GM19467 (cell line): ENCODE results near the gene FAM72A.
"Not testable (repeated sequence)": the region's sequence is repeated elsewhere in the genome, so short reads cannot be mapped to it uniquely, and the experiment has no call there.

Experiments used
- ATAC-seq: cut with Tn5 transposase; IDR thresholded peaks from one replicate; pipeline ENCODE4 v1.9.1; 2021; ENCODE audit warnings: mild to moderate bottlenecking, moderate library complexity; ENCODE audit not compliant: unreplicated experiment

The FAM72A gene

DNA sequence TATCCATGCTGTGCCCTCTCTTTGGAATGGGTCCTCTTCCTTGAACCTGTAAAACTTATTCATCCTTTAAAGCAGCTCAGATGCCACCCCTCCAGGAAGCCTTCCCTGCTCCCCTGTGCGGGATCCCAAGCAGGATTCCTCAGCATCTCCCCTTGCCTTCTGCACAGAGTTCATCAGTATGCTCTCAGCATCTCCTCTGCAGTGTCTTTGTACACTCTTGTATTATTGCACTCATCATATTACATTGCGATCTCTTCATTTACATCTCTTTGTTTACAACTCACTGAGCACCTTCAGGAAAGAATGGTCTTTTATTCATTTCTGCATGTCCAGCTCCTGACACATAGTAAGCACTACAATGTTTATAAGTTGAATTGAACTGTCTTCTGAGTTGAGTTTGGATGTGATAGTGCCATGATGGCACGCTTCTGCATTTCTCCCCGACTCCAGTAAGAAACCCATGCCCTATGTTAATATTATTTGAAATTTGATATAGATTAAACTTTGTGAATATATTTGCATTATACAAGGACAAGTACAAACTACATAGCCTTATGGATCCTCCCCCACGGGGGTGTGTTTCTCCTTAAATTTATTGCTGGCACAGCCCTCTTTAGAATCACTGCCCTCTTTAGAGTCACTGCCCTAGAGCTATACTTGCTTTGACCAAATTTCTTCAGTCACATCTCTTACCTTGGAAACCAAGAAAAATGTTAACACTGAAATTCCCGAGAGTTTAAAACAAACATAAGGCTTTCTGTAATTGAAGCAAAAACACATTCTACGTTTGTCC is 13.2 kb upstream of the FAM72A start:
- ATAC-seq, result not testable (repeated sequence)

DNA sequence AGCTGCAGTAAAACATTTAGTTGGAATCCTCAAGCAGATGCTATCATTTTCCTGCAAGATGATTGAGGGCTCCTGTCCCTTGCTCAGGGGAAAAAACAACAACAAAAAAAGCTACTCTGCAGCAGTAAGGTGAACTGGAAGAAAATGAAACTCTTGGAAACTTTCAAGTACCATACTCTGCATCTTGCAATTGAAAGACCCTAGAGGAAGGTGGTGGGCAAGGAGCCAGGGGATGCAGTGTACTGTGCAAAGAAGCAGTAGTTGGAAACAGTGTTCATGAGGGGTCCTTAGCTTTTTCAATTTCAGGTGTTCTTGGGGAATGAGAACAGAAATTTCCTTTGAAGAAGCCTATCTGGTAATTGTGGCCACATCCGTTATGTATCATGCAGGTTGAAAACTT is 8.2 kb upstream of the FAM72A start:
- not testable (repeated sequence) for ATAC-seq

DNA sequence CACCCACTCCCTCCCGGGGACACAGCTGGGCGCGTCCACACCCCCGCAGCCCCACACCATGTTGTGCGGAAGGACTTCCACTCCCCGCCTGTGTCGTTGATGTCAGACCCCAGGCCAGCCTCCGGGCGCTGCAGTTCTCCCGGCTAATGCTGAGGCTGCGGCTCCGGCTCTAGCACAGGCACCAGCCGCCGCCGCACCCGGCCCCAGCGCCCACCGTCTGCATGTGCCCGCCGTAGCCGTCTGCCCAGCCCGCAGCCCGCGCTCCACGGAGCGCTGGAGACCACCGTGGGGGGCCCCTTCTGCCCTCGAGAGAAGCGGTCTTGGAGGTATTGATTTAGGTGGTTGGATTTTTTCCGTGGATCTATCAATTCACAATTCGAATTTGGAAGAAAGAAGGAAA is 2.9 kb upstream of the FAM72A start:
- ATAC-seq, result not testable (repeated sequence)

DNA sequence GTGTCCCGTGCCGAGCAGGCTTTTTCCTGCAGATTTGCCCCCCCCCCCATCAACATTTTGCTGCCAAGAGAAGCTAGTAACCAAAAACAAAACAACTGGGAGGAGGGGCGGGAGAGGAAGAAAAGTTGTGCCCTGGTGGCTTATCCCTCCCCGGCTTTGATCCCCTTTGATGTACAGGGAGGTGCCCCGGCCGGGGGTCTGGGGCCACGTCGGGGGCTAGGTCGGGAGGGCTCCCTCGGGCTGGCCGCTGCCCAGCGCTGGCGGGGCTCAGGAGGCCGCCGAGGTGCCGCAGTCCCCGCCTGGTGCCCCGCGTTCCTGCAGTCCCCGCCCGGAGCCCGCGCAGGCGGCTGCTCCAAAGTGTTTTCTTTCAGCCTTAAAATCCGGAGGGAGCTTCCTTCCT is 2.2 kb upstream of the FAM72A start:
- not testable (repeated sequence) for ATAC-seq

DNA sequence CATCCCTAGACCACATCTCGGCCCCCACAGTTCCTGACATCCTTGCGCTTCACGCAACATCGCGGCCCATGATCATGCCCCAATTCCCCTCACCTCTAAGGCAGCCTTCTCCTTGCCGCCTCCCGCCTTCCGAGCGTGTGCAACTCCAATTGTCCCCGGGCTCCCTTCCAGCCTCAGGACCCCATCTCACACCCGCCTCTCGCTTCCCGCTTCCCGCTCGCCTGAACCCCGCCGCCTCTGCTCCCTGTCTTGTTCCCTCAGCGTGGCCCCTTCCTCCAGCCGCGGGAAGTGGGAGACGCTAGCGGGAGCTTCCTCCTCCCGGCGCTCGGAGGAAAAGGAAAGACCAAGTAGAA is 1.5 kb upstream of the FAM72A start:
- not testable (repeated sequence) for ATAC-seq

DNA sequence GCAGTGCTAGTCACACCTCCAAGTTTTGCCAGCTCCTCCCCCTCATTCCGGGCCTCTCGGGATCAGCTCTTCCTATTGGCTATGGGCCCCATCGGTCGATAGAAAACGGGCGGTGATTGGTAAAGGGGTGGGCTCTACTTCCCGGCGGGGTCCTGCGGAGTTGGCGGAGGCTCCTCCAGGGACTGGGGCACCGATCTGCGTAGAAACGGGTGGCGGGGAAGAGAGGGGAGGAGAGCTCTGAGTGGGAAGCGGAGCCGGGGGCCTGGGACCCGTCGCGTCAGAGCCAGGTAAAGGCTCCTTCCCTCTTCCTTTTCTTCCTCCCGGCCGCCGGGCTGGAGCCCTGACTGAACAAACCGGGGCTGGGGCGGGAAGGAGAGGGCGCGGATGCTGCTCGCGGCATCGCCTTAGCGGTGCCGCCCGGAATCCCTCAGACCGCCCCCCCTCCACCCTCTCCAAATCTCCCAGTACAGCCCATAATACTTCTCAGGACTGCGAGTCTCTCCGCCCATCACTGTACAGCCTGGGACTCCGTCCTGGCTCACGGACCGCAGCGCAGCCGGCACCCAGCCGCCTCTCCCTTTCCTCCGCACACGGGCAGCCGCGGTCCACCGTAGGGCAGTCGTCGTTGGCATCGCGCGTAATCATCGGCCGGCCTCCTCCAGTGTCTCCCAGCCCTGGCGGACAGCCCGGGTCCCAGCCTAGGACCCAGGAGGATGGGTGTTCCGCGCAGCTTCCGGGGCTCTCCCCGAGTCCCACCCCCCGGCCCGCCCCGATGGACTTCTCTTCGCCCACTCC is 922 bp upstream of the FAM72A start, which contains the start of gene SRGAP2:
SRGAP2 (plus strand) TSS at position 178 of the 795 bp plus-strand sequence. CDS start 2,430 bp downstream, outside the sequence.
- ATAC-seq, result peak; percentile 8

DNA sequence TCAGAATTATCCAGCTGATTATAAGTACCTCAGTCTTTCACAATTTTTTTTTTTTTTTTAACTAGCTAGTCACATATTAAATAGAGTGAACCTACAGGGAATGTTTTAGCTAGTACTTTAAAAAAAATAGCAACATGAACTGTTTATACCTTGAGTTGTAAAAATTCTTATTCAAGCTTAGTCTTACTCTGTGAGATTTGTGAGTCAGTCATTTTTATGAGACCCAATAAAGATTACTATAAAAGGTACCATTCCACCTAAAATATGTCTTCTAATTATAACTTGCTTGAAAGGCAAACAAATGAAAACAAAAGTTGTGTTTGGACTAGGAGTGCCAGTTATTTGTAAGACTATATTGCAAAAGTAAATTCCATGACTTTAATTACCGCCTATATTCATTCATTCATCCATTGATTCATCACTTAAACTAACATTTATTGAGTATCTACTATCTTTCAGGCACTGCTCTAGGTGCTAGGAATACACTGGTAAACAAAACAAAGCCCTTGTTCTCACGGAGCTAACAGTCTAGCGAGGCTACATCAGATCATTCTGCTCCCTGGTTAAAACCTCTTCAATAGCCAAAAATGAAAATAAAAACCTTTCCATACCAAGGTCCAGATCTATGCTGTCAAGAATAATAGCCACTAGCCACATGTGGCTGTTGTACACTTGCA is 5.8 kb downstream of the FAM72A start:
- ATAC-seq, result not testable (repeated sequence)

DNA sequence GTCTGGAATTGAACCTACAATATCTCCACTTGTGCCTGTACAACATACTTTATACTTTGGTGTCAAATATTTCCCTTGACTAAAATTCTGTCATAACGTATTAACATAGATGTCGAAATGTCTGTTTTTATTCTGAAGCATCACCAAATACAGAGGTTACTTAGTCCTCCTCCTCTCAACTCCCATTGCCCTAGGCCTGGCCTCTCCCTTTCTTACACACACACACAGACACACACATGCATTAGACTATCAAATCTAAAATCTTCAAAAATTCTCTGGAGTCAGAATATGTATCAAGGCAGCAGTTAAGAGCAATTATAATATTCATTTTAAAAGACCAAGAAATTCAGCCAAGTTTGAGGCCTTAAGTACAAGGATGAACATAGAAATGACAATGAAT is 7.5 kb downstream of the FAM72A start:
- ATAC-seq, result not testable (repeated sequence)

DNA sequence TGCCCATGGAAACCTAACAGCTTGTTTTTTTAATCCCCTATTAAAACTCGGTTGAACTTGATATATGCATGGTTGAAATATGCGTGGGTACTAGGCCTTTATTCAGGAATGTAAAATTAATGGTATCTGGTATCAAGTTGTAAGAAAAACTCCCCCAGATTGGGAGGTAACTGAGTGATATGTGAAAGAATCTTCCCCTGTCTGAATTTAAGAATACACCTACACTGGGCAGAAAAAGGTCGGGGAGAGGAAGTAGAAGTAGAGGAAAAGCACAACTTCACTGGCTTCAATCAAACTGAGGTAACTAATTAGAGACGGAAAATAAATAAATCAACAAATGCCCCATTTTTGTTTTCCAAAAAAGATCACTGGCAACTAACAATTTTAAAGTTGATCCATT is 15.8 kb downstream of the FAM72A start:
- ATAC-seq, result not testable (repeated sequence)

DNA sequence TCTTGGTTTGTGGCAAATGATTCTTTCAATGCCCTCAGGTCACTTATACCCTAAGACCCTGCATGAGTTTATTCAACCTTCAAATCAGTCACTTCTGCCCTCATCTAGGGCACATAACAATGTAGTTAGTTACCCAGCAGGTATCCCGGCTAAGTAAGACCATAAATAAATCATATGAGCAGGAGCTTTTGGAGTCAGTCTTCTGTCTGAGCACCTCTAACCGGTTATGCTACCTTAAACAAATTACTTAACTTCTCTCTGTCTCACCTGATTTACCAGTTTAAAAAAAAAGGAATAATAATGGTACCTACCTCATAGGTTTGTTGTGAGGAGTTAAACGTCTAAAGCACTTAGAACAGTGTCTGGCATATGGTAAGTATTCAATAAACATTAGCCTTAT is 16.9 kb downstream of the FAM72A start:
- ATAC-seq, result not testable (repeated sequence)

DNA sequence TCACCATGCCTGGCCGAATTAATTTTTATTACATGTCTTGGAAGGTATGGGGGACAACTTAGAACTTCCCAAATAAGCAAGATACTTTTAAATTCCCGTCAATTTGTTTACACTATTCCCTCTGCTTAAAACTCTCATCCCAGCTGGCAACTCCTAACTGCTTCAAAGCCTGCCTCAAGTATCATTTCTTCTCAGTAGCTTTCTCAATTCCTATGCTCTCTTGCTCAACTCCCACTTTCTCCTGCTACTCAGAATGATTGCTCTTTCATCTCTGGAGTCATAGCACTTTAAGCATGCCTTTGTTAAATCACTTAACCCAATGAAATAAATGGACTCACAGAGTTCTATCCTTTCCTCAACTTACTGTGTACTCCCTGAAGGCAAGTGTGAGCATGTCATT is 18.9 kb downstream of the FAM72A start:
- not testable (repeated sequence) for ATAC-seq

DNA sequence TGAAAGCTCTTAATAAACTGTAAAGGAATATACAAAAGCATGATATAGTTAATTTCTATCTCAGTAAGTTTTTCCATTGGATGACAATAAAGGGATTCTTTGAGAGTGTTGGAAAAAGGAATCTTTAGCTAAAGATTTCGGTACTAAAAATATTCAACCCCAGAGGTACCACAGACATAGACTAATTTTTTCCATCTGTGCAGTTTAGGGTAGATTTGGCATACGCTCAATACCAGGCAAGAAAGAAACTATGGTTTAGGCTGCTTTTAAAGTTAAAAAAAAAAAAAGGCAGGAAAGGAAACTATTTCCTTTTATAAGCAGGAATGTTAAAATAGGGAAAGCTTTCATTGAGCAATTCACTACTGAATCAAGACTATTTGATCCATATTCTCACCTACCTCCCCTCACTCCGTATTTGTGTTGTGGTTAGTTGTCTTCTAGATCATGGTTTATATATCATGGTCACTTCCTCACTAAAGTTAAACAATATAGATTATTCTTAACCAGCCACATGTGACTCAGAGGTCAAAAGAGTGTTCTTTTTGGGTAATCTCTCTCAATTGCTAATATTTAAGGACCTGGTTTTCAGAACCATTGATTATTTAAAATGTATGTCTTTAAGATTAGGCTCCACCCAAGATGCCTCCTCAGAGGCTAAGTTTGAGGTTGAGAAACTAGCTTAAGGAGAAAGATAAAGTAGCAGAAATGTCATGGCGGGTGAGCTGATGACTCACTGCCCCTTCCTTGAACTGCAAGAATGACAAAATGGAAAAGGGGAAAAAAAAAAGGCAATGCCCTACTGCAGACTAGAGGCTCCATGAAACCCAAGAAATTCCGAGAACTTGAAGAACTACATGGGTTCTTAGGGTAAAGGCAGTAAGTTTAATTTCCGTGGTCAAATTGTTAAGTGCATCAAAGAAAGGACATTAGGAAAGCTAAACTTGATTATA is 20.0 kb downstream of the FAM72A start:
- not testable (repeated sequence) for ATAC-seq

DNA sequence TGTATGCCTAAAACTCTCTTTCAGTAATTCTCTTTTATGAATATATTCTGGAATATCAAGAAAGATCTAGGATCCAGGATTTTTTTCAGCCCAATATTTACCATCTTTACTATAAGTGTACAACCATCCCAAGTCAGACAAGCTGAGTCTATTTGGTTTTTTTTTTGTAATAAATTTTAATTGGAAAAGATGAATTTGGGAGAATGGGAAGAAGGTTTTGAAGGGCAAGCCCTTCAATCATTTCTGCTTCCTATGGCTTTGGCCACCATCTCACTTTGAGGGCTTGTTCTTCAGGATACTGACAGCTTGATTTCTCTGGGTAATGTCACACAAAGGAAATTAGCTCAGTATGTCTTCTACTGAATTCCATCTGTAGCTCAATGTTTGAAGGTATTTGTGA is 23.0 kb downstream of the FAM72A start:
- not testable (repeated sequence) for ATAC-seq

DNA sequence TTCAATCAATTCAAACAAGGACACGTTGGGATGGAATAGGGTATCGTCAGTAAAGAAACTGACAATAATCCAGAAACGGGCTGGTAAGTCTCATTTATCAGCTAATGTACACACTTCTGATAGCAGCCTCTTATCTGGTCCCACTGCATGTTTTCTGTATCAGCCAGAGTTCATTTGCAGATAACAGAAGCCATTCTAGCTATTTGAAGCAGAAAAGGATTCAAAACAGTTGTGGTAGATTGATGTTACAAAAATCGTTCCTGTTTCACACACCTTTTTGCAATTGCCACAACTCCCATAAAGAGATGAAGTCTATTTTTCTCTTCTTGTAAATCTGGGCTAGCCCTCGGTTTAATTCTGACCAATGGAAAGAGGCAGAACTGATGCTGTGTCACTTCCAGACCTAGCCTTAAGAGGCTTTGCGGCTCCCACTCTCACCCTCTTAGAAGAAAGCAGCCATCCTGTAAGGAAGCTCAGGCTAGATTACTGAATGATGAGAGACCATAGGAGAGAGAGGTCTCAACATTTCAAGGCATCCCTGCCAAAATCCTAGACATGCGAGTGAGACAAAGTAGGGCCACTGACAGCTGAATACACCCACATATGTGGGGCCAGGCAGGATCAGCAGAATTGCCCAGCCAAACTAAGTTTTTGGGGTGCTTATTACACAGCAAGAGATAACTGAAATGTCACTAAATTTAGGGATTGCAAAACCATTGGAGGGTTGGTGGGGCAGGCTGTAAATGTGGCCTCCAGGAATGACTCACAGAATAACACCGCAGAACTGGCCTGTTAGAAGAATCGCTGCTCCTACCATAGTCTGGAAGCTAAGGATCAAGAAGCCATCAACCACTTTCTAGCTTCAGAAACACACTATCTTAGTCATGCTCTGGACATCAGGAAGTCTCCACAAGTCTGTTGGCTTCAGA is 24.3 kb downstream of the FAM72A start:
- ATAC-seq, result not testable (repeated sequence)

DNA sequence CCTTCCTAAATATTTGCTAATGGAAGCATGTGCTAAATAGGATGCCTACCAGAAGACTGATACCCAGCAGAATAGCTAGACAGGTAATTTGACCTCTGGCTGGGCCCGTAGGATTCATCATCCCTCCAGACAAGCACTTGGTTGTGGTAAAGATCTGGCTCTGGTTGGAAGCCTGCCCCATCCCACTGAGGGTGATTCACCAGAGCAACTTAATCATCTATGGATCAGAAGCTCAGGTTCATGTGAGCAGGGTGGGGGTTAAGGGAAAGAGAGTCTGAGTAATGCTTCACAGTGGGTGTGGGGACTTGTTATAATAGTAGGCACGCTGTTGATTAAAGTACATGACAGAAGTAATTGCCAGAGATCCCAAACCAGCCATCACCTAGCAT is 26.5 kb downstream of the FAM72A start:
- not testable (repeated sequence) for ATAC-seq

DNA sequence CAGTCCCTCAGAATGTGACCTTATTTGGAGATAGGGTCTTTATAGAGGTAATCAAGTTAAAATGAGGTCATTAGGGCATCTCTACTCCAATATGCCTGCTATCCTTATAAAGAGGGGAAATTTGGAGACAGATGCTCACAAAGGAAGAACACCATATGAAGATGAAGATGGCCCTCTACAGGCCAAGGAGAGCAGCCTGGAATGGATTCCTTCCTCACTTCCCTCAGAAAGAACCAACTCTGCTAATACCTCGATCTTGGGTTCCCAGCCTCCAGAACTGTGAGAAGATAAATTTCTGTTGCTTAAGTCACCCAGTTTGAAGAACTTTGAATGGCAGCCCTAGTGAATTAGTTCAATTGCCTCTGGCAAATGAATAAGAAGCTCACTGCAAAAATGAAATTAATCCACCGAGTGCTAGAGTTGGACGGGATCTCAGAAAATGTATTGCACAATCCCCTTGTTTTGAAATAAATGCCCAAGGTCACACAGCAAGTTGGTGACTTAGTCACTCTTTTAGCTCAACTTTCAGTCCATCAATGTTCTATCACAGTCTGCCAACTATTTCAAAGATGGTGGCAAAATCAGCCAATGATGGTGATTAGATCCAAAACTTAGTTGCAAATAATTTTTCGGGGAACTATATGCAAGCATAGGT is 27.1 kb downstream of the FAM72A start:
- not testable (repeated sequence) for ATAC-seq

DNA sequence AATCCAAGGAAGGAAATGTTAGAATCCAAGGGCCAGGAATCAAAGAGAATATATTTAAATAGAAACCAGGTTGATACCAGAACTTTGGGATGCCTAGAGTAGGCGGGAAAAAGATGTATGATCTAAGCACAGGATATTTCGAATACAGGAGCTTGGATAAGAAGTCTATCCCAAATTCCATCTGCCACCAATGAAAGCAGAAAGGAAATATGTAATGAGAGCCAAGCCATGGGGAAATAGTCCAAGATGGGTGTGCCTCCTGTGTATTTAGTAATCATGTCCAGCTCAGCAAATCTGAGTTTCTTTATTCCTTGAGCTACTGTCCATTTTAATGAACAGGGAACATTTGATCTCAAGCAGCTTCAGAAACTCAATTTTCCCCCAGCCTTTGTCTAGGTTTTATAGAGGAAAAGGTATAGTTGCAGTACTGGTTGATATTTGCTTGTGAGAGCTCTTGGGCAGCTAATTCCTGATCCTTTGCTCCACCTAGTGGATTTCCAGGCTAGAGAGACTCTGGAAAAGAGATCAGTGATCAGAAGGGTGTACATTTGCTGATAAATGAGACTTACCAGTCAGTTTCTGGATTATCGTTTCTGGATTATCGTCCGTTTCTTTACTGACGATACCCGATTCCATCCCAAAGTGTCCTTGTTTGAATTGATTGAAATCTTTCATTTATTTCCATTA is 28.3 kb downstream of the FAM72A start:
- not testable (repeated sequence) for ATAC-seq

DNA sequence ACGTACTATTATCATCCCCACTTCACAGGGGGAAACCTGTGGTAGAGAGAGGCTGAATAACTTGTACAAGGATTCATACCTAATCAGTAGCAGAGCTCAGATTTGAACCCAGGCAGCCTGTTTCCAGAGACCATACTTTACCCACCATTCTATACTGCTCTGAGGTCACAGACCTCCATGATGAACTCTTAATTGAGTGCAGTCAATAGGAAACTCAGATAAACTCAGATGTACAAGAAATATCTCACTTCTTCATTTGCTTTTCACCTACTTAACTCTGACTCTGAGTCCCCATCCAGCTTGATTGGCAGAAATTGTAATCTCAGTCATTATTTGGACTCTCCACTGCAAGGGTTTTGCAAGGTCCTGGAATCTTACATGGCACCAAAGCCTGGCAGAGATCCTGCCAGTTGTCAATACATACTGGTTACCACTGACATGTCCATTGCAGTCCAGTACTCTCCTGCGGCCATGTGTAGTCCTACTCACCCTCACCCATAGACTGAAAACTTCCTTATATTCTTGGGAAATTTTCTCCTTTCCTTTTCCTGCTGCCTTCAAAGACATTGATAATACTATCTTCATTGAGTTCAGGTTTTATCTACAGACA is 29.4 kb downstream of the FAM72A start:
- ATAC-seq, result not testable (repeated sequence)
